Dedifferentiated amniotic fluid mesenchymal stem cell (primary cell): ENCODE results near the gene WASF2.
"Not testable (repeated sequence)": the region's sequence is repeated elsewhere in the genome, so short reads cannot be mapped to it uniquely, and the experiment has no call there.

Experiments used
- DNase-seq: peaks from one replicate; pipeline ENCODE4 v3.0.0-alpha.2; 2016; ENCODE audit errors: extremely low spot score

WASF2 gene

DNA sequence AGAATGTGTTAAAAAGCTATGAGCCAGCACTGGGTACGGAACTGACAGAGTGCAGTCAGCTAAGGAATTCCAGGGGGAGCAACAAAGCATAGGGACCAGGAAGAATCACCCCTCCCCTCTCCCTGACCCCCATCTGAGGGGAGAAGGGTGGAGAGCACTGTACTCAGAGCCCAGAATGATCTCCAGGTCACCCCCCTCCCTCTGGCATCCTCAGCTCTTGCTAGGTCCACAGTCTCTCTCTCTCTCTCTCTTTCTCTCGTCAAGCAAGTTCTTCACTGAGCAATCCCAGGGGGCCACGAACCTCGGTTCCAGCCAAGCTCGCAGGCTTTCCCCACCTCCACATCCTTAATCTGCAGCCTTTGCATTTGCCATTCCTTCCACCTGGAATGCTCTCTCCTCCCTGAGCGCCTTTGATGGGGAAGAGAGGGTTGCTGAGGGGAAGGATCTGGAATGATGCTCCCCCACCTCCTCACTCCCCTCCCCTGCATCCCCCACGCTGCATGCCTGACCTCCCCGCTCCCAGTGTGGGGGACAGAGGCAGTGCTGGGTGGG lies 6.7 kb upstream of the WASF2 start:
- DNase-seq = no peak

GRCh38 chr1:27492796-27493195 lies 2.8 kb upstream of the WASF2 start:
- no peak for DNase-seq

GRCh38 chr1:27491748-27492700 lies 2.1 kb upstream of the WASF2 start:
- DNase-seq = no peak

DNA sequence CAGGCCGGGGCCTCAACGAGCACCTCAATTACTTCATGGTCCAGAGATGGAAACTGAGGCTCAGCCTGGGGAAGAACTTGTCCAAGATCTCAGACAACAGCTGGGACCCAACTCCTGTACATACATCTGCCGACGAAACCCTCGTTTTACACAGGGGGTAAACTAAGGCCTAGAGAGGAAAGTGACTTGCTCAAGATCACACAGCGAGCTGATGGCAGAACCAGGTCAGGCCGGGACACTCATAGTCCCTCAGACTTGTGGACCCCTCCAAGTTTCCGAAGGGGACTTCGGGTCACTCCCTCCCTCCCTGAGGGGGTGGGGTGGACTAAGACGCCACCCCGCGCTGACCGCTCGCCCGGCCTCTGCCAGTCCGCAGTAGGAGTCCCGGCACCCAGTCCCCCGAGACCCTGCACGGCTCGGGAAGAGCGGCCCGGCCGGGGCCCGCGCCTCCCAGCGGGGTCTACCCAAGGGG lies 430 bp downstream of the WASF2 start:
- DNase-seq = no peak

DNA sequence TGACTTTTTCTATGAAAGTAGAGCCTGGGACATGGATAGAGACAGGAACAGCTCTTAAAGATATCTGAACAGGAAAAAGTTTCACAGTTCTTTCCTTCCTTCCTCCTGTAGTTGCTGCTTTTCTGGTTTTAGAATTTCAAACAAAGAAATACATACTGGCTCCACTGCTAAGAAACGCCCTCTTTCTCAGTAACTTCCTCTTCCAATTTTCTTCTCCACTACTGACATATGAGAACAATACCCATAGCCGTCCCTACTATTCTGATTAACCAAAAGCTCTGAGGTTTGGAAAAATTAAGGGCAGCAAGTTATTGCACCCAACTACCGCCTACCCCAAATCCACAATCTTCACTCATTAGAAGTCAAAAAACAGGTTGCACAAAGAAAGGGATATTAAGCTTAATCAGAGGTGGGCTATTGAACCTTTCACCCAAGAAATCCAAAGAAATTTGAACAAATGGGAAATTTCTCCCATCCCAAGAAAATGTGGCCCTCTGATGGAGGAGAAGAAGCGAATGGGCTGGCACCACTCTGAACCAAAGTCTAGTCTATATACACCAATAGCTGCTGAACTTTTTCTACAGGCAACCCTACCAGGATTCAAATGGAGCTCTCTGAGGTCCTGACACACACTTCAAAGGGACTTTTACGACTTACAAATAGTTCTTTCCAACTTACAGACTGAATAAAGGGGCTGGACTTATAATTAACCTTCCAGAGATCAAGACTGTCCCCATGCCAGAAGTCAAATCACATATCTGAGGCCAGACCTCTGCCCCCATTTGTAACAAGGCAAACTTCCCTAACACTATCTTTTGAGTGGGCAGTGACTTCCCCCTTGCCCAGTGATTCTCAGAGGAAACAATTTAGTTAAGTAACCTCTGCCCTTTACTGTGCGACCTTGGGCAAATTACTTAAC lies 1.7 kb downstream of the WASF2 start:
- DNase-seq = no peak

DNA sequence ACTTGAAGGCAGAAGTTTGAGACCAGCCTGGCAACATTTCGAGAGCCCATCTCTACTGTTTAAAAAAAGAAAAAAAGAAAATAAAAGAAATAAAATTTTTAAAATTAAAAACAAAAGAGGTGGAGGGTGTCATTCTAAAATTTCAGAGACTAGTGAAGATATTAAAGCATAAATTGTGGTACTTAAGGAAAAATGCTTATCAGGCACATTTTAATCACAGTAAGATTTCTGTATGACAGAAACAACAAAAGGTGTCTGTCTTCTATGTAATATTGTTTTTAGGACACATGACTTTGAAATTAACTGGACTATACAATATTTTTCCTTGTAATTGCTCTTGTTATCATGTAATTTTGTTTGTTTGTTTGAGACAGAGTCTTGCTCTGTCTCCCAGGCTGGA lies 4.6 kb downstream of the WASF2 start:
- no peak for DNase-seq

DNA sequence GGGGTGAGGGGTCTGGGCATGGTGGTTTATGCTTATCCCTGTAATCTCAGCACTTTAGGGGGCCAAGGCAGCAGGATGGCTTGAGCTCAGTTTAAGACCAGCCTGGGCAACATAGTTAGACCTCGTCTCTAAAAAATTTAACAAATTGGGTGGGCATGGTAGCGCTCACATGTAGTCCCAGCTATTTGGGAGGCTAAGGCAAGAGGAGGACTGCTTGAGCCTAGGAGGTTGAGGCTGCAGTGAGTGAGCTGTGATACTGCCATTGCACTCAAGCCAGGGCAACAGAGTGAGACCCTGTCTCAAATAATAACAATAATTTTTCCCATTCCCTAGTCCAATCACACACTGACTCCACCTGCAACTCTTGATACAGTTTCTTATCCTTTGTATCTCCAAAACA lies 6.3 kb downstream of the WASF2 start:
- DNase-seq = no peak

DNA sequence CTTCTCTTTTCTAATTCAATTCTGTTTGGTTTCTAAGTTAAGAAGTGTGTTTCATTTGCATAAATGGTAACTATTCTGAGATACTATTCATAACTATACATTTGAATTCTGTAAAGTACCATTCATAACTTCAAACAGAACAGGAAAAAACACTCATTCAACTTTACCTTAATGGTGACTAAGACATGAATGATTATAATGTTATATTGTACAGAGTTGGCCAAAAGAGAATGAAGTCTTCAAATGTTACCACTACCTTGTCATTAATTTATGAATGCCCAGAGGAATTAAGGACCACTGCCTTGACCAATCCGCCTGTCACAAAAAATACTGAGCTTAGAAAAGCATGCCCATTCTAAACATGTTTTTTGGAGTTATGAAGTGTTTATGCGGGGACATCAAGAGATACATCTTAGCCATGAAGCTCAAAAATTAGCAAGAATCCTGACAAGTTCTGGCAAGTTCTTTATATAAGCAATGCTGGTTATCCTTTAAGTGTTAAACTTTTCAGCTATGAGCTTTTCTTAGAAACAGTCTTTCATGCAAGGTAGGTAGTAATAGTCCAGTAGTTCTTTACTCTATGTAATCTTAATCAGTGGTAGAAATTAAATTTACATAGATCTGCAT lies 7.9 kb downstream of the WASF2 start:
- no peak for DNase-seq

DNA sequence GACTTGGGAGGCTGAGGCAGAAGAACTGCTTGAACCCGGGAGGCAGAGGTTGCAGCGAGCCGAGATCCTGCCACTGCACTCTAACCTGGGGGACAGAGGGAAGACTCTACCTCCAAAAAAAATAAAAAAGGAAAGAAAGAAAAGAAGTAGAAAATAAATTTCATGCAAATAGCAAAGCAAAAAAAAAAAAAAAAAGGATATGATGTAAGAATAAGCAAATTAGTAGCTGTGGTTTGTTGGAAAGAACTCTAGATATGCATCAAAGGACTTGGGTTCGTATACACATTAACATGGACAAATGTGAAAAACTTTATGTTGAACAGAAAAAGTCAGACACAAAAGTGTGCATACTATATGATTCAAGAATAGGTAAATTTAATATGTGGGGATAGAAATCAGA lies 11.9 kb downstream of the WASF2 start:
- DNase-seq = no peak

GRCh38 chr1:27476237-27476636 lies 13.7 kb downstream of the WASF2 start:
- DNase-seq = no peak

DNA sequence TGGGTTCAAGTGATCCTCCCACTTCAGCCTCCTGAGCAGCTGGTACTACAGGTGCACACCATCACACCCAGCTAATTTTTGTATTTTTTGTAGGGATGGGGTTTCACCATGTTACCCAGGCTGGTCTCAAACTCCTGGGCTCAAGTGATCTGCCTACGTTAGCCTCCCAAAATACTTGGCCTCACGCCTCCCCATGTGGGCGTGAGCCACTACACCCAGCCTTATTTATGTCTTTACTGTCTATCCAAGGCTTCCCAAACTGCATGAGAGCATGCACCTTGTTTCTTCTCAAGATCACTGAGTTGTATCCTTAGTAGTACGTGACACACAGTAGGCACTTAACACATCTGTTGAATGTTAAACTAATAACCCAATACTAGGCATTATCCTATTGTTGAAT lies 14.2 kb downstream of the WASF2 start:
- no peak for DNase-seq

- no peak for DNase-seq
Observed at GRCh38 chr1:27473755-27474154, 16.2 kb downstream of the WASF2 start.

DNA sequence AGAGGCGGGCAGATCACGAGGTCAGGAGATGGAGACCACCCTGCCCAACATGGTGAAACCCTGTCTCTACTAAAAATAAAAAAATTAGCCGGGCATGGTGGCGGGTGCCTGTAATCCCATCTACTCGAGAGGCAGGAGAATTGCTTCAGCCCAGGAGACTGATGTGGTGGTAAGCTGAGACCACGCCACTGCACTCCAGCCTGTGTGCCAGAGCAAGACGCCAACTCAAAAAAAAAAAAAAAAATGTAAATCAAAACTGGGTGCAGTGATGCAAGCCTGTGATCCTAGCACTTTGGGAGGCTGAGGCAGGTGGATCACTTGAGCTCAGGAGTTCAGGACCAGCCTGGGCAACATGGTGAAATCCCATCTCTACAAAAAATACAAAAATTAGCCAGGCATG lies 17.9 kb downstream of the WASF2 start:
- DNase-seq = not testable (repeated sequence)

DNA sequence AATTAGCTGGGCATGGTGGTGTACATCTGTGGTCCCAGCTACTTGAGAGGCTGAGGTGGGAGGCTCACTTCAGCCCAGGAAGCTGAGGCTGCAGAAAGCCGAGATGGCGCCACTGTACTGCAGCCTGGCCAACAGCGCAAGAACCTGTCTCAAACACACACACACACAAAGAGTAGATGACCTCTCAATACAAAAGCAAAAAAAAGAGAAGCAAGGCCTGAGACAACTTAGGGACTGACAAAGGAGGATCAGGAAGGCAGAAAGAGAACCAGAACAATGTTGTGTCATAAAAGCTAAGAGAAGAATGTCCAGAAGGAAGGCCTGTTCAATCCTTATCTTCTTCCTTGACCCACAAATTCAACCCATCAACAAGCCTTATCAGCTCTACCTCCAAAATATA lies 18.5 kb downstream of the WASF2 start:
- DNase-seq = no peak

- no peak for DNase-seq
Observed at GRCh38 chr1:27469334-27469733, 20.6 kb downstream of the WASF2 start.

DNA sequence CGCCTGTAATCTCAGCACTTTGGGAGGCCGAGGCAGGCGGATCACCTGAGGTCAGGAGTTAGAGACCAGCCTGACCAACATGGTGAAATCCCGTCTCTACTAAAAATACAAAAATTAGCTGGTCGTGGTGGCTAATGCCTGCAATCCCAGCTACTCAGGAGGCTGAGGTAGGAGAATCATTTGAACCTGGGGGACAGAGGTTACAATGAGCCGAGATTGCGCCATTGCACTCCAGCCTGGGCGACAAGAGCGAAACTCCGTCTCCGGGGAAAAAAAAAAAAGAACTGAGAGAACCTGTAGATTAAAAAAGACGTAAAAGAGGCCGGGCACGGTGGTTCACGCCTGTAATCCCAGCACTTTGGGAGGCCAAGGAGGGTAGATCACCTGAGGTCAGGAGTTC lies 21.6 kb downstream of the WASF2 start:
- DNase-seq = not testable (repeated sequence)

DNA sequence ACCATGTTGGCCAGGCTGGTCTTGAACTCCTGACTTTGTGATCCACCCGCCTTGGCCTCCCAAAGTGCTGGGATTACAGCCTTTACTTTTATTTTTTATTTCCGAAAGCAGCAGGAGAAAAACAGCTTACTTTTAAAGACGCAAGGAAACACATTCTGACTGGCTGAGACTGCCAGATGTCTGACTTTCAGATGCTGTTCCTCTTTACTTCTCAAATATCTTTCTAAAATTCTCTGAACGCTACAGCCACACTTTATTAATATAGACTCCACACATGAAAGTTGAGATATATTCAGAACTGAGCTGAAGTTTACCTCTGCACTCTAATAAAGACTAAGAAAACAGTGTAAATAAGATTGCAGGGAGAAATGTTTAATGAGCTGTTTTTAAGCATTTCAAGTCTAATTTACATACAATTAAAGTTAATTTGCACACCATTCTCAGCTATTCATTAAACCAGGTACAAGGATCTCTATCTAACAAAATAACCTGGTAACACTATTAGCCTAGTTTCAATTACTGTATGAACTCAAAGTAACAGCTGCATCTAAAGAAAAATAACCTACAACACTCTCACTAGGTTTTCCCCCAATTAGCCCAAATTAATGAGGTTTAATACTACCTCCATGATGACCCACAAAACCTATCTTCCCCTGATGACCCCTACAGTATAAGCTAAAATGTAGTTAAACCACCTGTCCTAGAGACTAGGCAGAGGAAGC lies 24.9 kb downstream of the WASF2 start:
- no peak for DNase-seq

DNA sequence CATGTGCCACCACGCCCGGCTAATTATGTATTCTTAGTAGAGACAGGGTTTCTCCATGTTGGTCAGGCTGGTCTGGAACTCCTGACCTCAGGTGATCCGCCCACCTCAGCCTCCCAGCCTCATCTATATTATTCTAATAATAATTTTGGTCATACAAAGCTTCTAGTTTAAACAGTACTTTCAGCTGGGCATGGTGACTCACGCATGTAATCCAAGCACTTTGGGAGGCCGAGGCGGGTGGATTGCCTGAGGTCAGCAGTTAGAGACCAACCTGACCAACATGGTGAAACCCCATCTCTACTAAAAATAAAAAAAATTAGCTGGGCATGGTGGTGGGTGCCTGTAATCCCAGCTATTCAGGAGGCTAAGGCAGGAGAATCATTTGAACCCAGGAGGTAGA lies 26.1 kb downstream of the WASF2 start:
- not testable (repeated sequence) for DNase-seq

GRCh38 chr1:27458521-27458920 lies 31.4 kb downstream of the WASF2 start:
- DNase-seq = not testable (repeated sequence)

DNA sequence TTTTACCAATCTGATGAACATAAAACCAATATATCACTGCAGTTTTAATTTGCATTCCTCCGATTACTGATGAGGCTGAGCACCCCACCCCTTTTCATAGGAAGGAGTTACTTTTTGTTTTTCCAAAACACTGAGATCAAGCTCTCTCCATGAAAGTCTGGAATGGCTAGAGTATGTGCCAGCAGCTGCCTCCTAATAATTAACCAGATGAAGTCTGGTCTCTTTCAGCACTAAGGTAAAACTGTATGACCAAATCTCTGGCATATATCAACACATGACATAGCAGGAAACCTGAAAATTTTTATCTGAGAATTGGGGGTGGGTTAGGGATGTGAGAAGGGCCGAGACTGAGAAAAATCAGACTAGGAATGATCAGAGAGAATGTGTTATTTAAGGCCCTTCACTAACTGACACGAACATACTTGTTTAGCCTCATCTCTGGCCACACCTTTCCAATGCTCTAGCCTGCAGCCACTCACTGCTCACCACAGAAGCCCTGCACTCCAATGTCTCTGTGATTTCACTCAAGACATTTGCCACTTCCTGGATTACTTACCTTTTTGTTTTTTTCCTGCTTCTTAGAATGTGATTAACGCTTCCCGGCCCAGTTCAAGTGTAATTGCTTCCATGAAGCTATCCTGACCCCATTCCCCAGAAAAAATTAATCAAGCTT lies 34.7 kb downstream of the WASF2 start:
- no peak for DNase-seq

- DNase-seq = no peak
Observed at GRCh38 chr1:27454610-27455009, 35.4 kb downstream of the WASF2 start.
